ENCODE measurements around the gene ZBTB45. TPM values are rescaled to one million over a fixed set of nuclear protein-coding genes. Genes with fewer than 3 reads are reported as not detected.

Gene ZBTB45
- total RNA-seq, 1 donor from 2014 or later: 2.2 TPM

DNA sequence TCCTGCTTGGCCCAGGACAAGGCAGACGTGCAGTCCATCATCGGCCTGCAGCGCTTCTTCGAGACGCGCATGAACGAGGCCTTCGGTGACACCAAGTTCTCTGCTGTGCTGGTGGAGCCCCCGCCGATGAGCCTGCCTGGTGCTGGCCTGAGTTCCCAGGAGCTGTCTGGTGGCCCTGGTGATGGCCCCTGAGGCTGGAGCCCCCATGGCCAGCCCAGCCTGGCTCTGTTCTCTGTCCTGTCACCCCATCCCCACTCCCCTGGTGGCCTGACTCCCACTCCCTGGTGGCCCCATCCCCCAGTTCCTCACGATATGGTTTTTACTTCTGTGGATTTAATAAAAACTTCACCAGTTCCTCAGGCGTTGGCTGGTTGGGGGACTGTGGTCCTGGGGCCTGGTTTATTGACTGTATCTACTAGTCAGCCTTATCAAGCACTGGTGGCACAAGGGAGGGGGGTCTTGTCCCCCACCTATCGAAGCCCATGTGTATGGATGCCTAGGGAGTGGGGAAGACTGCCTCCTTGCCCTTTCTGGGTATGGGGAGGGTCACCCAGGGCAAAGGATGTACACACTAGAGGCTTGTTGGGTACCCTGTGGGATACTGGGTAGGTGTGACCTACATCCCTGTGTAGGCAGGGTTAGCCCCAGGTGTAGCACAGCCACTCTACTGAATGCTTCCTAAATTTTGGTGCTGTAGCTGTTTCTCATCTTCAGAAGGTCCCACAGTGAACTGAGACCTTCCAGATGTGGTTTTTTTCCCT, 30.9 kb upstream of the ZBTB45 start:
- Histone ChIP-seq H3K4me2 (no peak overlapping the region), H3K27me3 (no peaks in the 10 kb centered on the region), H2AFZ (replicated peaks) (no peak overlapping the region), H3K79me2 (ENCODE audit: low read depth) (peaks cover 57% of the 10 kb centered on the region), H3K4me1 (peaks cover 22% of the 10 kb centered on the region), H3K4me3 (no peak overlapping the region), H4K20me1 (ENCODE audit: low read depth) (peaks cover 60% of the 10 kb centered on the region), H3F3A (ENCODE audit: low read depth) (peaks cover 96% of the 10 kb centered on the region), H3K27ac (no peak overlapping the region), H3K9me3 (ENCODE audit: low read depth) (no peaks in the 10 kb centered on the region), H3K9ac (no peak overlapping the region), H3K36me3 (no peaks in the 10 kb centered on the region)
- Mint-ChIP-seq H3K27me3 (ENCODE audit: insufficient read depth, low read depth) (peaks cover 25% of the 10 kb centered on the region), H3K4me1 (peaks cover 35% of the 10 kb centered on the region), H3K36me3 (peaks cover 39% of the 10 kb centered on the region), H3K9me3 (no peaks in the 10 kb centered on the region), H3K27ac (no peak overlapping the region), H3K4me3 (peak overlapping the region; percentile 44)
- TF ChIP-seq, protein P1, sequence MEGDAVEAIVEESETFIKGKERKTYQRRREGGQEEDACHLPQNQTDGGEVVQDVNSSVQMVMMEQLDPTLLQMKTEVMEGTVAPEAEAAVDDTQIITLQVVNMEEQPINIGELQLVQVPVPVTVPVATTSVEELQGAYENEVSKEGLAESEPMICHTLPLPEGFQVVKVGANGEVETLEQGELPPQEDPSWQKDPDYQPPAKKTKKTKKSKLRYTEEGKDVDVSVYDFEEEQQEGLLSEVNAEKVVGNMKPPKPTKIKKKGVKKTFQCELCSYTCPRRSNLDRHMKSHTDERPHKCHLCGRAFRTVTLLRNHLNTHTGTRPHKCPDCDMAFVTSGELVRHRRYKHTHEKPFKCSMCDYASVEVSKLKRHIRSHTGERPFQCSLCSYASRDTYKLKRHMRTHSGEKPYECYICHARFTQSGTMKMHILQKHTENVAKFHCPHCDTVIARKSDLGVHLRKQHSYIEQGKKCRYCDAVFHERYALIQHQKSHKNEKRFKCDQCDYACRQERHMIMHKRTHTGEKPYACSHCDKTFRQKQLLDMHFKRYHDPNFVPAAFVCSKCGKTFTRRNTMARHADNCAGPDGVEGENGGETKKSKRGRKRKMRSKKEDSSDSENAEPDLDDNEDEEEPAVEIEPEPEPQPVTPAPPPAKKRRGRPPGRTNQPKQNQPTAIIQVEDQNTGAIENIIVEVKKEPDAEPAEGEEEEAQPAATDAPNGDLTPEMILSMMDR (IDR thresholded peaks at IDR 0.05): no peak
- TF ChIP-seq EZH2 (IDR thresholded peaks at IDR 0.05) (no peak), EZH2phosphoT487 (IDR thresholded peaks at IDR 0.05) (no peak)
- DNase-seq (ENCODE audit: low spot score): no peak

DNA sequence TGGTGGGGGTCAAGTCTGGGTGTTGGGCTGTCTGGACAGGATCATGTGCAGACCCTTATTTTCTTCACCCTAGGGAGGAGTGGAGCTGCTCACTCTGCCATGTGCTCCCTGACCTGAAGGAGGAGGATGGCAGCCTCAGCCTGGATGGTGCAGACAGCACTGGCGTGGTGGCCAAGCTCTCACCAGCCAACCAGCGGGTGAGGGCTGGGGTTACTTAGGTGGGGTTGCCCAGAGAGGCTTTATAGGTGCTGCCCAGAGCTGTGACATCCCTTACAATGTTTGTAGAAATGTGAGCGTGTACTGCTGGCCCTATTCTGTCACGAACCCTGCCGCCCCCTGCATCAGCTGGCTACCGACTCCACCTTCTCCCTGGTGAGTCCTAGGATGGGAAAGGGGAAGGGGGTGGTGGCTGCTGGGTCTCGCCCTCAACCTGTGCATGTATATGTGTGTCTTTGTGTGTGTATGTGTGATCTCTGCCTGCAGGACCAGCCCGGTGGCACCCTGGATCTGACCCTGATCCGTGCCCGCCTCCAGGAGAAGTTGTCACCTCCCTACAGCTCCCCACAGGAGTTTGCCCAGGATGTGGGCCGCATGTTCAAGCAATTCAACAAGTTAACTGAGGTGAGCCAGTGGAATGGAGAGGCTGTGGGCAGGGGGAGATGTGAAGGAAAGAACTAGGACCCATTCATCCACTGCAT, 30.2 kb upstream of the ZBTB45 start:
- H3K4me2 ChIP-seq: no peak overlapping the region
- Mint-ChIP-seq H3K27ac (no peak overlapping the region), H3K9me3 (no peaks in the 10 kb centered on the region), H3K27me3 (ENCODE audit: insufficient read depth, low read depth) (peaks cover 18% of the 10 kb centered on the region), H3K4me1 (peaks cover 30% of the 10 kb centered on the region), H3K36me3 (peaks cover 43% of the 10 kb centered on the region), H3K4me3 (peak overlapping the region; percentile 68)
- no peak overlapping the region for H3K27ac ChIP-seq
- H3K9me3 ChIP-seq (ENCODE audit: low read depth): no peaks in the 10 kb centered on the region
- H3F3A ChIP-seq (ENCODE audit: low read depth): peaks cover 92% of the 10 kb centered on the region
- peaks cover 68% of the 10 kb centered on the region for H4K20me1 ChIP-seq (ENCODE audit: low read depth)
- peaks cover 65% of the 10 kb centered on the region for H3K79me2 ChIP-seq (ENCODE audit: low read depth)
- no peak overlapping the region for H3K4me3 ChIP-seq
- H3K27me3 ChIP-seq: no peaks in the 10 kb centered on the region
- H3K9ac ChIP-seq: no peak overlapping the region
- TF ChIP-seq EZH2 (IDR thresholded peaks at IDR 0.05): no peak
- TF ChIP-seq, protein P1 (IDR thresholded peaks at IDR 0.05): no peak
- TF ChIP-seq EZH2phosphoT487 (IDR thresholded peaks at IDR 0.05): no peak
- peaks cover 19% of the 10 kb centered on the region for H3K4me1 ChIP-seq
- no peak overlapping the region for H2AFZ ChIP-seq (replicated peaks)
- no peaks in the 10 kb centered on the region for H3K36me3 ChIP-seq
- DNase-seq (ENCODE audit: low spot score): no peak

DNA sequence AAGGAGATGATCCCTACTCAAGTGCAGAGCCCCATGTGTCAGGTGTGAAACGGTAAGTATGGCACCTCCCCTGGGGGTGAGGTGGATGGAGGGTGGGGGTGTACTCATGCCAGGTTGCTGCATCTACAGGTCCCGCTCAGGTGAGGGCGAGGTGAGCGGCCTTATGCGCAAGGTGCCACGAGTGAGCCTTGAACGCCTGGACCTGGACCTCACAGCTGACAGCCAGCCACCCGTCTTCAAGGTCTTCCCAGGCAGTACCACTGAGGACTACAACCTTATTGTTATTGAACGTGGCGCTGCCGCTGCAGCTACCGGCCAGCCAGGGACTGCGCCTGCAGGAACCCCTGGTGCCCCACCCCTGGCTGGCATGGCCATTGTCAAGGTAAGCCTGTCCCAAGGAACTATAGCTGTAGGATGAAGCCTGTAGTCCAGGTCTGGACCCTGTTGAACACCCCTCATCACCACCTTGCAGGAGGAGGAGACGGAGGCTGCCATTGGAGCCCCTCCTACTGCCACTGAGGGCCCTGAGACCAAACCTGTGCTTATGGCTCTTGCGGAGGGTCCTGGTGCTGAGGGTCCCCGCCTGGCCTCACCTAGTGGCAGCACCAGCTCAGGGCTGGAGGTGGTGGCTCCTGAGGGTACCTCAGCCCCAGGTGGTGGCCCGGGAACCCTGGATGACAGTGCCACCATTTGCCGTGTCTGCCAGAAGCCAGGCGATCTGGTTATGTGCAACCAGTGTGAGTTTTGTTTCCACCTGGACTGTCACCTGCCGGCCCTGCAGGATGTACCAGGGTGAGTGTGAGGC, 29.5 kb upstream of the ZBTB45 start:
- H3K79me2 ChIP-seq (ENCODE audit: low read depth): peaks cover 61% of the 10 kb centered on the region
- peaks cover 41% of the 10 kb centered on the region for H3K36me3 Mint-ChIP-seq
- no peak overlapping the region for H2AFZ ChIP-seq (replicated peaks)

More for the DNA sequence above, 29.5 kb upstream of the ZBTB45 start:
- H3K27me3 ChIP-seq: no peaks in the 10 kb centered on the region
- H3K4me2 ChIP-seq: no peak overlapping the region
- H3K4me3 ChIP-seq: no peak overlapping the region
- no peaks in the 10 kb centered on the region for H3K36me3 ChIP-seq
- no peak overlapping the region for H3K9ac ChIP-seq
- peaks cover 24% of the 10 kb centered on the region for H3K4me1 Mint-ChIP-seq
- peaks cover 17% of the 10 kb centered on the region for H3K27me3 Mint-ChIP-seq (ENCODE audit: insufficient read depth, low read depth)
- H3K27ac Mint-ChIP-seq: no peak overlapping the region
- H3F3A ChIP-seq (ENCODE audit: low read depth): peaks cover 84% of the 10 kb centered on the region
- H3K27ac ChIP-seq: no peak overlapping the region
- no peaks in the 10 kb centered on the region for H3K9me3 Mint-ChIP-seq
- H3K4me3 Mint-ChIP-seq: no peak overlapping the region
- peaks cover 69% of the 10 kb centered on the region for H4K20me1 ChIP-seq (ENCODE audit: low read depth)
- peaks cover 18% of the 10 kb centered on the region for H3K4me1 ChIP-seq
- H3K9me3 ChIP-seq (ENCODE audit: low read depth): no peaks in the 10 kb centered on the region
- TF ChIP-seq, protein P1 (IDR thresholded peaks at IDR 0.05): no peak
- TF ChIP-seq EZH2 (IDR thresholded peaks at IDR 0.05): no peak
- no peak for TF ChIP-seq EZH2phosphoT487 (IDR thresholded peaks at IDR 0.05)
- DNase-seq (ENCODE audit: low spot score): no peak

Measured in neural progenitor cell (in vitro differentiated cells).